ENCODE data around the gene C1QL1.

The C1QL1 gene

DNA sequence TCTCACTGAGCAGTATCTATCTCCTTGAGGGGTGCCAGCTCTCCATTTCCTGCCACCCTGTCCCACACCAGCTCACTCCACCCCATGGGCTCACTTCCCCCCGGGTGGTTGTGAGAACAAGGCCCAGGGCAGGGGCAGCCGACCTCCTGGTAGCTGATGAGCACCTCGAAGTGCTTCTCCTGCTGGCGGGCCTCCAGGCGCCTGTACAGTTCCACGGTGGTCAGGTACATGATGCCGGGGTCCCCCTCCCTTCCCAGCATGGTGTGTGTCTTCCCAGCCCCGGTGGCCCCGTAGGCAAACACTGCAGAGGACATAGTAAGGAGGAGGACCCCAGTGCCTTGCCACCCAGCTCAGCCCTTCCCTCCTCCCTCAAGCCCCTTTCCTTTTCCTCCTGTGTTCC is 33.0 kb downstream of the C1QL1 start:
- DNase-seq (ENCODE audit: low read depth, low spot score) = no peak
- no peak overlapping the region for H3K4me3 ChIP-seq (ENCODE audit: low read length)

DNA sequence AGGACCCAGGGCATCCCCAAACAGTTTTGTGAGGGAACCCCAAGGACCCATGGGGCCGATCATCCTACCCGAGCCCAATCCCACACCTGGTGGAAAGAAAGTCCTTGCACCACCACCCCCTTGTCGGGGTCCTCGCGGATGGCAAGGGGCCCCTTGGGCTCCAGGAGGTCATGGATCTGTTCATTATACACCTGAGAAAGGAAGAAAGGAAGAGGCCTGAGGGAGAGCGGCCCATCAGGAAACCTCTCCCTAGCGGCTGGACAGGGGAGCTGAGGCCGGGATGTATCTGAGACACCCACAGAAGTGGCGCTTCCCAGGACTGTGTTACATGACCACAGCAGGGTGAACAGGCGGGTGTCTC is 33.4 kb downstream of the C1QL1 start:
- DNase-seq (ENCODE audit: low read depth, low spot score) = no peak
- no peak overlapping the region for H3K4me3 ChIP-seq (ENCODE audit: low read length)

DNA sequence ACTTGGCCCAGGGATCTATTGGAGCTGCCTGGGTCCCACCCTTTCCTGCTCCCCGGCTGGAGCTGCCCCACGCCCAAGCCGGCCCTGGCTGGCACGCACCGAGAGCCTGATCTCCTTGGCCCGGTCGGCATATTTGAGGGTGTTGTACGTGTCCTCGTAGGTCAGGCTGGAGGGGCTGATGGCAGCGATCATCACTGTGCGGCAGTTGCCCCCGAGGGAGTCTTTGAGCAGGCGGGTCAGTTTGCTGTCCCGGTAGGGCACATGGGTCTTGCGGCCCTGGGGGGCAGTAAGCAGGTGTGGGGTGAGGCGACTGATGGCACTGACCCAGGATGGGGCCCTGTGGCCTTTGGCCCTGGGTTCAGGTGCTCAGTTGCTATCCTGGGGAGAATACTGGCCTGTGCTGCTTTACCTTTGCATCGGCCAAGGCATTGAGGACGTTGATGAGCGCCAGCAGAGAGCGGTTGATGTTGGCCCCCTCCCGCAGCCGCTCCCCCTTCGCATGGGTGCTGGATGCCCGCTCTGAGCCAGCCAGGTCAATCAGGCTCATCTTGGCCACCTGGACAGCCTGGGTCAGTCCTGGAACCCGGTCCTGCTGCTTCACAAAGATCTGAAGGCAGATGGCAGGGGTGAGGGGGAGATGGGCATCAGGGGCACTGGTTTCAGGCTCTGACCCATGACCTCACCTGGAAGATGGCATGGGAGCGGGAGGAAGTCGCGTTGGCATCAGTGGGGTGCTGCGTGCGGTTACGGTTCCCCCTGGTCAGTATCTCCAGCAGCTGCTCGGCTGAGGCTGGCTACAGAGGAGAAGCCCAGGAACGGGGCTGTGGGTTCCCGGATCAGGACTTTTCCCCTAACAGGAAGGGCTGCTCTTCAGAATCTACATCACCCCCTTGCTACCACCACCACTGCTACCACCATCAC is 34.0 kb downstream of the C1QL1 start:
- no peak overlapping the region for H3K4me3 ChIP-seq (ENCODE audit: low read length)
- no peak for DNase-seq (ENCODE audit: low read depth, low spot score)

DNA sequence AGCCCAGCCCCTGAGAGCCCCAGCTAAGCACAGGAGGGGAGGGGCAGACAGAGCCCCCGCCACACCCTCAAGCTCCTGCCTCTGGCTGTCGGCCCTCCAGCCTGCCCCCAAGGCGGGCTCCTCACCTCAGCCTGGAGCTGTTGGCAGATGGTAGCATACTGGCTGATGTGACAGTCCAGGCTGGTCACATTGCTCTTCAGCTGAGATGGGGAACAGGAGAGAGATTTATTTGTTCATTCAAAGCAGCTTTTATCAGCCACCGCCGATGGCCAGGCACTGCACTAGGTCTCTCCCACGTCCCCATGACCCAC is 35.4 kb downstream of the C1QL1 start:
- no peak overlapping the region for H3K4me3 ChIP-seq (ENCODE audit: low read length)
- DNase-seq (ENCODE audit: low read depth, low spot score) = no peak

DNA sequence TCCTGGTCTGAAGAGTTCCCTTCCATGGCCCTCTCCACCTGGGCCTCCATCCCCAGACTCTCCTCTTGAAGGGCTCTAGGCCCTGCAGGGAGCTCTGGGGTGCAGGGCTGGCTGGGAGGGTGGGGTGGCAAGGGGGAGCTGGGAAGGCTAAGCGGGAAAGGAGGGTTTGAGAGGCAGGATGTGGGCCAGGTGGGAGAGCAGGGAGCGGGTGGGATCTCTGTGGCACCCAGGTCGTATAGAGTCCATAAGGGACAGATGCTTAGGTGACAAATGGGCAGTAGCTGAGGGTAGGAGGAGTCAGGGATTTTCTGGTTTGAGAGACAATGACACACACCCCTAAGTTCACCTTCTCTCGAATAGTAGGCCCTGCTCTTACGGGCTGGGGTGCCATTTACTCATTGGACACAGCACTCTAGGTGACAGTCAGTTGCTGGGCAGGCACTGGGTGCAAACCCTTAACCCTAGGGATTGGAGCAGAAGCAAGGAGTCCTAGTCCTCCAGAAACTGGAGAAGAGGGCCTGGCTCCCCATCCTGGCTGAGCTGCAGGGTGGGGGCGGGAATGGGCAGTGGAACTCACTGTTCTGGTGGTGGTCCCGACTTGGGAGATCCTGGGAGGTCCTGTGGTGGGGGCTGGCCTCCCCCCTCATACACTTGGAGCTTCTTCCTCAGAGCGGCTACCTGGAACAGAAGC is 35.9 kb downstream of the C1QL1 start:
- H3K4me3 ChIP-seq (ENCODE audit: low read length) = no peak overlapping the region
- no peak for DNase-seq (ENCODE audit: low read depth, low spot score)

DNA sequence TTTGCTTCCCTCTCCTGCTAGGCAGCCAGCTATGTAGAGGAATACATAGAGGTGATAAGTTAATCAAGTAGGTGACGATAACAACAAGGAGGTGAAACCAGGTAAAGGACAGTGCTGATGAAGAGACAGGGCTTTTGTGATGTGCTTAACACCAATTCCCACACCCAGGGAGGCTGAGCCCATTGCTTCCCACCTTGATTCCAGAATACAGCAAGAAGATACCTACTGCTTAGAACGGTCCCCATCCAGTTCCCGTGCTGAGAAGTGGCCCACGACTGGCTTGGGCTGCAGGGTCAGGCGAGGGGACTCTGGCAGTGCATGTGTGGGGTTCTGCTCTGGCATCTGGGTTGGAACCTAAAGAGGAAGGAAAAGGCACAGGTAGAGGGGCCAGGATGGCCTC is 36.7 kb downstream of the C1QL1 start:
- no peak for DNase-seq (ENCODE audit: low read depth, low spot score)
- H3K4me3 ChIP-seq (ENCODE audit: low read length) = no peak overlapping the region

DNA sequence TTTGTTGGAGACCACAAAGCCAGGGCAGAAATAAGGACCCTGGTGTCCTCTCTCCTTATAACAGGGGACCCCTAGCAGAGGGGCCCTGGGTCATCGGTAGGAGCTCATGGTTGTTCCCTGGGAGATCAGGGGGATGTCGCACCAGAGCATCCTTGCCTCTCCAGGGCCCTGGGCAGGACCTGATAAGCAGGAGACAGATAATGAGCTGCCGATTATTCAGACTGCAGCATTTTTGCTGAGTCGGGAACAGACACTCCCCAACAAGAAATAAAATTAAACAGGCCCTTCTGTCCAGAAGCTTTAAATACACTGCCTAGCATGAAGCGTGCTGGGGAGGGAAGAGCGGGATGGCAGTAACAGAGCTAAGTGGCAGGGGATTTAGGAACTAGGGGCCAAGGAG is 37.4 kb downstream of the C1QL1 start:
- DNase-seq (ENCODE audit: low read depth, low spot score) = no peak
- no peak overlapping the region for H3K4me3 ChIP-seq (ENCODE audit: low read length)

DNA sequence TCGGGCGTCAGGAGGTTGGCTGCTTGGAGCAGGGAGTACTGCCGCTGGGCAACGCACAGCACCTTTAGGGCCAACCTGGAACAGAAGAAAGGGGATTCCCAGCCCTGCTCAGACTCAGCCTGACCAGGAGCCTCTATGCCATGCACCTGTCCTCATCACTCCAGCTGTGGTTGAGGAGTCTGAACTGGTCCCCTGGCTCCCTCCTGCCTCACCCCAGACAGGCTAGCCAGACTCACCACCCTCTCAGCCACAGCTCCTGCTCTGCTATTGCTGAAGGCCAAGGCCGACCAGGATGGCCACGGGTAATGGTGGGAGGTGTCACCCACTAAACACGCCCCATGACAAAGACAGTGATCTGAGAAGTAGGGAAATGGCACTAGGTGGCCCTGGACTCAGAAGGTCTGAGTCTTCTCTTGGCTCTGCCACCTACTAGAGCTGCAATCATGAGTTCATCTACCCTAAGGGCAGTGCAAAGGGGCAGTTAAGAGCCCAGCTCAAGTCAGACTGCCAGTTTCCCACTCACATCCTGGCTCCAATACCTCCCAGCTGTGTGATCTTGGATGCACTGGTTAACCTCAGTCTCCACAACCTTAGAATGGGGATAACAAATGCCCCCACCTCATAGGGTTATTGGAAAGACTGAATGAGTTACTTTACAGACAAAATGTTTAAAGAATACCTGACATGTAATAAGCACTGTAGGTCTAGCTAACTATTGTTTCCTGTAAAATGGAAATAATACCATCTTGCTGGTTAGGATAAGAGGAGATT is 39.0 kb downstream of the C1QL1 start:
- H3K4me3 ChIP-seq (ENCODE audit: low read length) = no peak overlapping the region
- no peak for DNase-seq (ENCODE audit: low read depth, low spot score)

DNA sequence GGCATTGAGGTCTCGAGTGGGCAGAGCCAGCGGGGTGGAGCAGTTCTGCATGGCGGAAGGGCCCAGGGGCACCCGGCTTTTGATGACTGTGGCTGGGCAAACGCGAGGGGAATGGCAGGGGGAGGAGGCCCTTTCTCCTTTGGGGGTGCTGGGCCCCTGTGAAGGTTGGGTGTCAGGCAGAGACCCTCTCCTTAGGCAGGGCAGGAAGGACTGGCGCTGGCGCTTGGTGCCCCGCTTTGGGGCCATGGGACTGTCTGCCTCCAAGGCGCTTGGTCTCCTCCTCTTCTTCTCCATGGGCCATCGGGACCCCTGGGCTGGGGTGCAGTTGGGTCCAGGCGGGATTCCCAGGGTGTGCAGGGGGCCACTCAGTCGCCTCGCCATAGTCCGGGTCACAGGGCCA is 40.0 kb downstream of the C1QL1 start:
- H3K4me3 ChIP-seq (ENCODE audit: low read length) = no peak overlapping the region
- DNase-seq (ENCODE audit: low read depth, low spot score) = no peak

DNA sequence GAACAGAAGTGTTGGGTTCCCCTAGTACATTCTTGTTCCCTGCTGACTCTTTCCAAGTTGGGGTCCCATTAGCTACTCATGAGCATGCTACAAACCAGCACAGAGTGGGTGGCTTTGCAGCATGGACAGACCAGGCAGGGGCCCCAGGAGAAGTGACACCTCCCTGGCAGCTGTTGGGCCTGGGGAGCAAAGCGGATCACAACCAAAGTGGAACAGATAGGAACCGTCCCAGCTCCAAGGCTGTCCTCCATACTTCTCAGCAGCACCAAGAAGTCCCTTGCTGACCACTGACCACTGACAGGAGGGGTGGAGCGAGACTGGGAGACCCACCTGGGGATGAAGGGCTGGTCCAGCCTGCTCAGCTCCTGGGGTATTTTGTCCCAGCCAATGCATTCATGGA is 40.4 kb downstream of the C1QL1 start:
- no peak overlapping the region for H3K4me3 ChIP-seq (ENCODE audit: low read length)
- DNase-seq (ENCODE audit: low read depth, low spot score) = no peak

DNA sequence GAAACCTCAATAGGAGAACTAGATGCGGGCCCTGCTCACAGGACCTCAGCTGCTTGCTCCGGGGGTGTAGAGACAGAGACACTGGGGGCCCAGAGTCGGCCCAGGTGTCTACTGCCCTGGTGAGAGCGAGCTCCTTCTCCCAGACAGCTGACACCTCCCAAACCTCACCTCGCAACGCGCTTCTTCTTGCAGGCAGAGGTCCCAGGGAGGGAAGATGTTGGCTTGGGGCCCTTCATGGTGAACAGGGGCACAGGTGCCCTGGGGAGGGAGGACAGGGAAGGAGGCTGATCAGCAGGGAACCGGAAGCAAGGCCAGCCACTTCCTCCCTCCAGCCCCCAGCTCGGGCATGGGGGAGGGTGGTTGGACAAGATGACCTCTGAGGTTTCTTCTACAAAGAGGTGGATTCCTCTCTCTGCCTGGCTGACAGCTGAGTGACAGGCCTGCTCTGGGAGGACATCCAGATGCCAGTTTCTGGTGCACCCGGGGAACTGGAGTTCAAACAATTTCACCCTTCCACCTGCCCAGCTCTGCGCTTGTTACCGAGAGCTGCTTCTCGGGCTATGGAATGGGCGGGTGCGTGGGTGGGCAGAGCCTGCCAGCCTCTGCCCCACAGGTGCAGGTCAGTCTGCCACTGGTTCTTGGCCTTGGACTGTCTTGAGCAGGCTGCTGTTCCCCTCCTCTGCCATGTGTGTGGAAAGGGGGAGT is 41.1 kb downstream of the C1QL1 start:
- DNase-seq (ENCODE audit: low read depth, low spot score) = no peak
- no peak overlapping the region for H3K4me3 ChIP-seq (ENCODE audit: low read length)

DNA sequence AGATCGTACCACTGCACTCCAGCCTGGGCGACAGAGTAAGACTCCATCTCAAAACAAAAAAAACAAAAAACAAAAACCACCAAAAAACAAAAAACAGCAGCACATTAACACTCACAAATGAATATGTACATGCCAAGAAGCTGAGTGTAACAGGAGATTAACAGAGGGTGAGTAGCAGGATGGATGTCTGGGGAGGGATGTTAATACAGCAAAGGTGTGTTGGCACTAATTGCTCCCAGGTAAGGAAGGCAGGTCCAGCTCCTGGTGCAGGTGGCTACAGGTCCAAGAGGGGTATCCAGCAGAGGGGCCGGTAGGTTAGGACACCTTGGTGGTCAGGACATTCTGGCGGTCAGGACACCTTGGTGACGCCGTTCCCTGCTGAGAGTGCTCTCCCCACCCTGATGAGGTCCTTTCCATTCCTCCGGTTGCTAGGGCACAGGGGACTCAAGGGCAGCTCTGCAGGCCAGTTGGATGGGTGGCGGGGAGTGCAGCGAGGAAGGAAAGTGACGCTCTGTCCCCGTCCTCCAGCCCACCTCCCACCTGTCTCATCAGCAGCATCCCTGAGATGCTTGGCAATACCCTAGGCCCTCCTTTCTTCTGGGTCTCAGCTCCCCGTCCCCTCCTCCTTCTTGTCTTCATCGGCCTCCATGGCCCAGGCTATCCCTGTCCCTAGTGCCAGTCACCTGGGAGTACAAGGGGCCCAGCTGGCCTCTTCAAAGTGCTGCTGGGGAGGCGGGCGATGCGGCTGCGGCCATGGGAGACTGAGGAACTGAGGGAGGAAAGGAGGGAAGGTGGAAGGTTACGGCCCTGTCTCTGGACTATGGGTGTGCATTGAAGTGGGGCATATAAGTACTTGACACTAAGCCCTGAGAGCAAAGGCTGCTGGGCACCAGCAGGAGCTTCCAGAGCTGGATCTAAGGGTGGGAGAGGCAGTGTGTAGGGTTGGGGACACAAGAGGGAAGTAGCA is 42.1 kb downstream of the C1QL1 start:
- H3K4me3 ChIP-seq (ENCODE audit: low read length) = no peak overlapping the region
- DNase-seq (ENCODE audit: low read depth, low spot score) = no peak

DNA sequence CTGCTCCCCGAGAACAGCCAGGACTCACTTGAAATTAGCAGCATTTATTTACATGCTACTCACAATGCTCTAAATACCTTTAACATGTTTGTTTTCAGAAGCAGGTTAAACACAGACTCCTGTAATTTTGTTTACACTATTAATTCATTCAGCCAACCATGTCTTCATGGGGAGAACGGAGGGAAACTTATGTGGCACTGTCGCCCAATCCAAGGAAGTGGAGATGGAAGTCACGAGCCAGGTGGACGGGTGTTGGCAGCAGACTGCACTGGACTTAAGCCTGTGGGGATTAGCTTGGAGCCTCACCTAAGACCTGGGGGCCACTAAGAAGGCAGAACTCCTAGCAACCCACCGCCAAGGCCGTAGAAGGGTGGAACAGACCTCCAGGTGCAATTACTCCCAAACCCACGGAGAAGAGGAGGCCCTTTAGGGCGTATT is 44.0 kb downstream of the C1QL1 start:
- no peak for DNase-seq (ENCODE audit: low read depth, low spot score)
- H3K4me3 ChIP-seq (ENCODE audit: low read length) = no peak overlapping the region

DNA sequence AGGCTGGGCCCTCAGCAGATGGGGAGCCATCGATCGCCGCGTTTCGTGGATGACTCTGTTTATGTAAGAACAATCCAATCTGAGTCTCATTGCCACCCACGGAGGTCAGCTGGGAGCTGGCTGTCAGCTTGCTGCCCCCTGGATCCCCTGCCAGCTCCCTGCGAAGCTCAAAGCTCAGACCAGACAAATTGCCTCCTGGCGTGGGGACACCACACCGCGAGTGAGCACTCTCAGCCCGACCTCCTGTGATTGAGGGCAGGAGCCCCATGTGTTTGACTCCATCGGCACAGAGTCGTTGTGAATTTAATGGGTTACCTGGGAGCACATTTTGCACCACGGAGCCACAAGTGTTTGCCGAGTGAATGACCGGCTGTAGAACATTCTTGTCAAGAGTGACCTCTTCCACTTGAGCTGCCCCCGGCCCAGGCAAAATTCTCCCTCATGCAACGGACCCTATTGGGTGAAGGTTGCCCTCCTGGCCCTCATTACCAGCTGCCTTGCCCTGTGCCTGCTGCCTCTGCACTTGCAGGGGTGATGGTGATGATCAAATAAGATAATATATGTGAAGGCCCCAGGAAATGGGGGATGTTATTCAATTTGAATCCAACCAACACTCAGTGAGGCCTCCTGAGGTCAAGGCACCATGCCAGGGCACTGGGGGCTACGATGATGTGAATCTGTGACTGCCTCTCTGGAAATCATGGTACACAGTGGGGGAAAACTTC is 45.2 kb downstream of the C1QL1 start:
- no peak for DNase-seq (ENCODE audit: low read depth, low spot score)
- no peak overlapping the region for H3K4me3 ChIP-seq (ENCODE audit: low read length)

DNA sequence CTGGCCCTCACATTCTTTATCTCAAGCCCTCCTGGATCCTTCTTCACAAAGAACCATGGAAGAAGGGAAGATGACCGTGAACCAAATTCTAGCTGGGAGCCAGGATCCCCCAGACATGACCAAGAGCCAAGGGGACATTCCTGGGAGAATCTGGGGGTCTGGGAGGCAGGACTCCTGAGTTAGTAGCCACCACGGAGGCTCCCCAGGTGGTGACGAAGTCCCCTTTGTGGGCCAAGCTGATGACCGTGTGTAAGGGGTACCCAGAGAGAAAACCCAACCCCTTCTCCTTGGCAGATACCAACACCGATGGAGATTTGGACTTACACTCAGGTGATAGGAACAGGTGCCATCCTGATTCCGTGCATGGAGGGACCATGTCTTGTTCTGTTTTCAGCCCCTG is 46.0 kb downstream of the C1QL1 start:
- no peak overlapping the region for H3K4me3 ChIP-seq (ENCODE audit: low read length)
- no peak for DNase-seq (ENCODE audit: low read depth, low spot score)

DNA sequence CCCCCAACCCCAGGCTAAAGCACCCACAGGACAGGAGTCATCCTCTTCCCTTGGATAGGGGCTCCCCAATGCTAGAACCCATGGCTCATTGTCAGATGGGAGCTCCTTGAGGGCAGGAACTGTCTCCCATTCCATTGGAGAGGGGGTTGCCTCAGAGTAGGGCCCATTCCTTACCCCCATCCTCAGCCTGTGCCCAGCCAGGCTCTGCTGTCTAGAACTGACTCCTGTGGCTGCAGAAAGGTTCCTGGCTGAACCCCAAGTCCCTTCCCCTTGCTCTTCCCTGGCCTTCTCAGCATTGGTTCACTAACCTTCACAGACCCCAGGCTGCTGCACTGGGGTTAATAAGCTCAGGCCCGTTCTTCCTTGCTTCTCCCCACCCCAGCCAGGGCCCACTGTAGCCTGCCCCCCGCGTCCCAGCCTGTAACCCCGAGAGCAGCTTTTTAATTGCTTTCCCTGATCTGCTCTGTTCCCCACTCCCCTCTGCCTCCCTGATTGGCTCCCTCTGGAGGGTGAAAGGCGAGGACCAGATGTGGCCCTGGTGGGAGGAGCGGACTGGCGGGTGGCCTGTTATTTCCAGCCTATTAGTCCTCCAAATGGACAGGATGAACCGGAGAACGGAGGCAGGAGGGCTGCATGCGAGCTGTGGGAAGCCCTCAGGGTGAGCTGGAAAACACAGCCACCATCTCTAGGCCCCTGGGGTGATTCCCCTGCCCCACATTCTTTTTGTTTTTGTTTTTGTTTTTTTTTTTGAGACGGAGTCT is 46.8 kb downstream of the C1QL1 start:
- H3K4me3 ChIP-seq (ENCODE audit: low read length) = no peak overlapping the region
- DNase-seq (ENCODE audit: low read depth, low spot score) = no peak

DNA sequence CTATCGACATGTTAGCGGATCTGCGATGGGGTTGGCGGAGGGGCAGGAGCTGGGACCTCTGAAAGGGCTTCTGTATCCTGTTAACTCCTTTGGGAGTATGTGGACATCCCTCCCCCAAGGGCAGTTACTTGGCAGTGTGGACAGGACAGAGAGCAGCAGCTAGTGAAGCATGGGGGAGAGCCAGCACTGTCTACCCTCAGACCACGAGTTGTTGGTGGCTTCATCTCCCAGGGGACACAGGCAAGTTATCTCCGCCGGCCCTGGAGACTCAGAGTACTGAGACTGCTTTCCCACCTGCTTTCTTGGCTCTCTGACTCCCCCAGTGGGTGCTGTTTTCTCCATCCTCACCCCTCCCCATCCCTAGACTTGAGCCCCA is 47.5 kb downstream of the C1QL1 start:
- no peak overlapping the region for H3K4me3 ChIP-seq (ENCODE audit: low read length)

More for the DNA sequence above, 47.5 kb downstream of the C1QL1 start:
- no peak for DNase-seq (ENCODE audit: low read depth, low spot score)

Measured in Jurkat, Clone E6-1 (cell line).